ENCODE results near the gene PPIL4.

Gene PPIL4, protein sequence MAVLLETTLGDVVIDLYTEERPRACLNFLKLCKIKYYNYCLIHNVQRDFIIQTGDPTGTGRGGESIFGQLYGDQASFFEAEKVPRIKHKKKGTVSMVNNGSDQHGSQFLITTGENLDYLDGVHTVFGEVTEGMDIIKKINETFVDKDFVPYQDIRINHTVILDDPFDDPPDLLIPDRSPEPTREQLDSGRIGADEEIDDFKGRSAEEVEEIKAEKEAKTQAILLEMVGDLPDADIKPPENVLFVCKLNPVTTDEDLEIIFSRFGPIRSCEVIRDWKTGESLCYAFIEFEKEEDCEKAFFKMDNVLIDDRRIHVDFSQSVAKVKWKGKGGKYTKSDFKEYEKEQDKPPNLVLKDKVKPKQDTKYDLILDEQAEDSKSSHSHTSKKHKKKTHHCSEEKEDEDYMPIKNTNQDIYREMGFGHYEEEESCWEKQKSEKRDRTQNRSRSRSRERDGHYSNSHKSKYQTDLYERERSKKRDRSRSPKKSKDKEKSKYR

GRCh38 chr6:149545754-149546471, at the start of gene PPIL4:
Gene PPIL4, minus strand, starts transcription at chr6:149546043. Its CDS starts 38 bp downstream, at chr6:149546005.
- DNase-seq, result peak; percentile 95

GRCh38 chr6:149593408-149593807, 47.6 kb upstream of the PPIL4 start:
- DNase-seq, result no peak

DNA sequence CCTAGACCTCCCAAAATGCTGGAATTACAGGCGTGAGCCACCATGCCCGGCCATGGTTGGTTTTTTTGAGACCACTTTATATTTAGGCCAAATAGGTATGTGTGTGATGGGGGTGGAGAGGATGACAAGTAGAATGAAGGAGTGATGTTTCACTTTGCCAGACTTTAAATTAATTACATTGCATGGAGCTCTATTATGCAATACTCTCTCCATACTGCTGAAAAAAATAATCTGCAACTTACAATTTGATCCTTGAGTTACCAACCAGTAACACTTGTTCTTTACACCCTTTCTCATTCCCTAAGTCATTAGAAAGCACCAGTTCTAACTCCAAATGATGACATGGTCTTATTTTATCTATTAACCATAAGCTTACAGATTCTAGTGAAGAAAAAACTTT, 47.1 kb upstream of the PPIL4 start:
- DNase-seq, result no peak

- DNase-seq, result no peak
These were observed 40.3 kb upstream of the PPIL4 start for GRCh38 chr6:149586149-149586548.

DNA sequence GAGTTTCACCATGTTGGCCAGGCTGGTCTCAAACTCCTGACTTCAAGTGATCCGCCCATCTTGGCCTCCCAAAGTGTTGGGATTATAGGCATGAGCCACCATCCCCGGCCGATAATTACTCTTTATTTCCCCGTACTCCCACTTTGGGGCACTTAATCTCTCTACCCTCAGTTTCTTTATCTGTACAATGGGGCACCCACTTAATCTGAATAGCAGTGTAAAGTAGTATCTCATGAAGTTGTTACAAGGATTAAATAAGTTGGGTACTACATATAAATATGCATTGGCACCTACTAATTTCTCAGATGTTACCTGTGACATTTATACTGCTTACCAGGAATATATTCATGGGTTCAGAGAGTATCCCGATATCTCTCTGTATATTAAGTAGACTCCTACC, 35.5 kb upstream of the PPIL4 start:
- DNase-seq, result no peak

- no peak for DNase-seq
These were observed 35.0 kb upstream of the PPIL4 start for GRCh38 chr6:149580880-149581279.

- no peak for DNase-seq
These were observed 22.2 kb upstream of the PPIL4 start for GRCh38 chr6:149567945-149568585.

DNA sequence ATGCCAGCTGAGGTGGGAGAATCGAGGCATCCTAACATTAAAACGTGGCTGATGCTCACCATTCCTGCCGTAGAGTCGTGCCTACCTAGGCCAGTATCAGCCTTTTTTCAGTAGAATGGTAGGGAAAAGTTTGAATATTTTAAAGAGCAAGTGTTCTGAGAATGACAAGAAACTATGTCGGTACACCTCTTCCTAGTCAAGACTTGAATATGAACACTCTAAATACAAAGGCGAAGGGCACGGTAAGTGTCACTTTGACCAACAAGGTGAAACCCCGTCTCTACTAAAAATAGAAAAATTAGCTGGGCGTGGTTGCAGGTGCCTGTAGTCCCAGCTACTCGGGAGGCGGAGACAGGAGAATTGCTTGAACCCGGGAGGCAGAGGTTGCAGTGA, 21.3 kb upstream of the PPIL4 start:
- no peak for DNase-seq

DNA sequence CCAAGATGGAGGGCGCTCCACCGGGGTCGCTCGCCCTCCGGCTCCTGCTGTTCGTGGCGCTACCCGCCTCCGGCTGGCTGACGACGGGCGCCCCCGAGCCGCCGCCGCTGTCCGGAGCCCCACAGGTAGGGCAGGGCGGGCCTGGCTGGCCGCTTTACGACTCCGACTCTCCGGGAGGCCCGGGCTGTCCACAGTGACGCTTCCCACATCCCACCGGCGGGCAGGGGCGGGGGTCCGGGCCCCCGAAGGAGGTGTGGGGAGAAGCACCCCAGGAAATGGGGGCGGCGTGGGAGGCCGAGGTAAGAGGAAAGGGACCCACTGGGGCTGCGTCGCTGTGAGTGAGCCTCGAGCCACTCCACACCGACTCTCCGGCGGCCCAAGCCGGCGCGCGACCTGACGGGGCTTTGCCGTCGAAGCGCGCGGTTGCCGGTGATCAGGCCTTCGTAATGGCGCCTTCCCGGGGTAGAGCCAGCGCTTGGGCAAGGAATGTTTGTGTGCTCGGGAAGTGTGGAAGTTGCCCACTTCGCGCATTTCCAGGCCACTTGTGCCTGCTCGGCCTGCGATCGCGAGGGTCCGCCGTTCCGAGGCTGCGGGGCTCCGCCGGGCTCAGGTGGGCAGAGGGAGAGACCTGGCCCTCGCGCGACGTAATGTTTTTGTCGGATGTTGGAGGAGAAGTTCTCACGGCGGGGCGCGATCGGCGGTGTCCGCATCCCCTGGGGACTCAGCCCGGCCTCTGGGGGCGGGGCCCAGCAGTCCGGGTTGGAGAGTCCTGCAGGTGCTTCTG, 20.8 kb upstream of the PPIL4 start:
- peak; percentile 58 for DNase-seq

- DNase-seq, result peak; percentile 95
These were observed 19.9 kb upstream of the PPIL4 start, which contains the start of gene GINM1 for GRCh38 chr6:149565527-149566409. Gene GINM1, plus strand, starts transcription at chr6:149566375. Its CDS starts 40 bp downstream, at chr6:149566415.

- no peak for DNase-seq
These were observed 18.1 kb upstream of the PPIL4 start for GRCh38 chr6:149563928-149564325.

DNA sequence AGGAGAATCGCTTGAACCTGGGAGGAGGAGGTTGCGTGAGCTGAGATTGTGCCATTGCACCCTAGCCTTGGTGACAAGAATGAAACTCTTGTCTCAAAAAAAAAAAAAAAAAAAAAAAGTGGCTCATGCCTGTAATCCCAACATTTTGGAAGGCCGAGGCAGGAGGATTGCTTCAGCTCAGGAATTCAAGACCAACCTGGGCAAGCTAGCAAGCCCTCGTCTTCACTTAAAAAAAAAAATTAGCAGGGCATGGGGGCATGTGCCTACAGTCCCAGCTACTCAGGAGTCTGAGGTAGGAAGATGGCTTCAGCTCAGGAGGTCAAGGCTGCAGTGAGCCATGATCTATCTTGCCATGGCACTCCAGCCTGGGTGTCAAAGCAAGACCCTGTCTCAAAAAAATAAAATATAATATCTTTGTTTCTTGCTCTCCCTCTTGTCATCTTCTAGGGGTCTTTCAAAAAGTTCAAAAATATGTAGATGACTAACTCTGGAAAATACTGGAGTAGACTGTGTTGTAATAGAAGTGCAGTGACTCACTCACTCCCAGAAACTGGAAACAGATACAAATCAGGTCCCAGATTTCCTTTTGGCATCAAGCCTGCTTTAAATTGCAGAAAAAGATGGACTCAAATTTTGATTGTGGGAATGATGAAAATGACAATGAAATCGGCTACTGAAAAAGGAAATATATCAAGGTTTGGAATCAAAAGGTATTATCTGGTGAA, 17.5 kb upstream of the PPIL4 start:
- no peak for DNase-seq

- peak; percentile 4 for DNase-seq
These were observed 14.9 kb upstream of the PPIL4 start for GRCh38 chr6:149560736-149561135.

DNA sequence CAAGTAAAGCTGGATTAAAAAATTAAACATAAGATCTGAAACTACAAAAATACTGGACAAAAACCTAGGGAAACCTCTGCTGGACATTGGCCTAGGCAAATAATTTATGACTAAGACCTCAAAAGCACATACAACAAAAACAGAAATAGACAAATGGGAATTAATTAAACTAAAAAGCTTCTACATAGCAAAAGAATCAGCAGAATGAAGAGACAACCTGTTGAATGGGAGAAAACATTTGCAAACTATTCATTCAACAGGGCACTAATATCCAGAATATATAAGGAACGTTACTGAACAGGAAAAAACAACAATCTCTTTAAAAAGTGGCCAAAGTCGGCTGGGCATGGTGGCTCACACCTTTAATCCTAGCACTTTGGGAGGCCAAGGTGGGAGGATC, 13.5 kb upstream of the PPIL4 start:
- no peak for DNase-seq

GRCh38 chr6:149558029-149558428, 12.2 kb upstream of the PPIL4 start:
- no peak for DNase-seq

GRCh38 chr6:149551920-149552319, 6.1 kb upstream of the PPIL4 start:
- no peak for DNase-seq

DNA sequence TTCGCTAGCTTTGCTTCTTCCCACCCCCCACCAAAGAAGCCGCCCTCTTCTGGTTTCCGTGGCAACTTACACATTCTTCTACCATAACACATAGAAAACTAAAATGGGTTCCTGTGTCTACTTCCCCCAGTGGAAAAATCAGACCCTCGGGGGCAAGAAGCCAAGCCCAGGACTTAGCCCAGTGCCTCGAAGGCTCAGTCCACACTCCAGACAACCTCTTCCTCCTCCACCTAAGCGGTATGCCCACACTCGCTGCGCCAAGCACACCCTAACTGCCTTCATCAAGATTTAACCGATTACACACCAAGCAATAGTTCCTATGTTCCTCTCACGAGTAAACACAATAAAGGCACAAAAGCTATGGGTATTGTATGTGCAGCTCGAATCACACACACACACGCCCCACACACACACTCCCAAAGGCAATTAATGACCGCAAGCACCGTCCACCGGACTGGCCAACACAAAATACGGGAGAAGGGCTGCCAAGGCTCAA, 537 bp downstream of the PPIL4 start:
- peak; percentile 60 for DNase-seq

DNA sequence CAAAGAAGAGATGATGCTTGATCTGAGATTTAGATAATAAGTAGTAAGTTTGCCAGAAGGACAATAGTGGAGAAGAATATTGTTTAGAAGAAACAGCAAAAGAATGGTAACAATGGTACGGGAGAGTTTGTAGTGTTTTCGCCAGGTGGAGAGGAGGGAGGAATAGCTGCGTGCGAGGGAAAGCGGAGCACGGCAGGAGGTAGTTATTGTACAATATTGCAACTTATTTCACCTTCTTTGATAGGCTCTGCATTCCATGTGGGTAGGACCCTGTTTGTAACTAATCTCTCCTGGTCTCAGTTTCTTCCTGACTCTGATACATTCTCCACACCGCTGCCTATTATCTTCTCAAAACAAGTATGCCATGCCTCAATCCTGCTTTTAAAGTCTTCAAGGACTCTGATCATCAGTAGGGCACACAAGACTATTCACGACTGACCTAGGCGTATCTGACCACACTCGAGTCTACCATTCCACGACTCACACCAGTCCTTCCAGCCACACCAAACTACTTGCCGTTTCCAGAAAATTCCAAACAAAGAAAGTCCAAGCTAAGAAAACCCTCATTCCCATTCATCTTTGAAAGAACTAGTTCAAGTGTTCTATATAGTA, 1.1 kb downstream of the PPIL4 start:
- no peak for DNase-seq

- DNase-seq, result no peak
These were observed 4.7 kb downstream of the PPIL4 start for GRCh38 chr6:149541139-149541538.

DNA sequence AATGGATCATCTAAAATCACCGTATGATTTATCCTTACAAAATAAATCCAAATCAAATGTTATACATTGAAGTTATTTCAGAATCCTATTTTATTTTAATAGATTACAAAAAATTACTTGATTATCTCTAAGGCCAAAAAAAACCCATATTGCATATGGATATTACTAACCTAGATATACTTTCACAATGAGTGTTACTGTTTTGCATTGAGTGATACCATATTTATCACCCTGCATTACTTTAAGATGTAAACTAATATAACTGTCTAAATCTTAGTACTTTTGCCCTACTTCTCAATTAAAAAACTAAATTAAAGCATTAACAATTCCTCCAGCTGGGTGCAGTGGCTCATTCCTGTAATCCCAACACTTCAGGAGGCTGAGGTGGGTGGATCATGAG, 11.1 kb downstream of the PPIL4 start:
- DNase-seq, result no peak

All from CD4-positive, alpha-beta T cell treated with Interleukin-6 for 4 hours (primary cell).